ENCODE data around the gene SPATA6. TPM values are rescaled to one million over a fixed set of nuclear protein-coding genes. Genes with fewer than 3 reads are reported as not detected.
A peak's percentile ranks its signal among the peaks of the same experiment; 100 is the strongest.

The SPATA6 gene
- polyA plus RNA-seq, 3 donors: 7.4 to 8.0 (median 7.8) TPM

DNA sequence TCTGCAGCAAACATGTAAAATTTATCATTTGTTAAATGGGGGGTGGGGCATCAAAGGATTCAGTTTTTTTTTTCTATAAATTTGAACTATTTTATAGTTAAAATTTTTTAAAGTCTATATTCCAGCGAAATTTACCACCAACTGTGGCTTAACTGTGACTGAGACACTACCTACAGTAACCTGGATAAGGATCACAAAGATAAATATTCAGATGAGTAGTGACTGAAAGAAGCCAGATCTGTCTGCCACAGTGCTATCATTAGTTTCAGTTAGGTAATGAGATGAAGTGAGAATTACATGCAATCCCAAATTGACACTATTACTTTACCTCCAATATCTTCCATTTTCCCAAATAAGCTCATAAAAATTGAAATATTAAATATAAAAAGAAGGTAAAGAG, 5.4 kb downstream of the SPATA6 start:
- Histone ChIP-seq H2AFZ (ENCODE audit: insufficient read depth, low read depth, low read length, poor library complexity, severe bottlenecking) (no peak overlapping the region), H3K36me3 (replicated peaks in 1 of 2; ENCODE audit: control insufficient read depth in 1 of 2, insufficient read depth in 2 of 2, low read length in 2 of 2) (no peaks in the 10 kb centered on the region), H3K27ac (ENCODE audit: low read depth in 1 of 2, low read length in 2 of 2) (no peak overlapping the region), H3K9me3 (replicated peaks in 1 of 2; ENCODE audit: control insufficient read depth in 1 of 2, insufficient read depth in 1 of 2, low read length in 2 of 2) (no peaks in the 10 kb centered on the region), H3K4me1 (ENCODE audit: control insufficient read depth in 1 of 2, insufficient read depth in 2 of 2, low read length in 2 of 2) (peaks cover 22 to 23% of the 10 kb centered on the region in 2 donors), H3K4me2 (replicated peaks; ENCODE audit: extremely low read depth, low read length, poor library complexity, severe bottlenecking) (no peak overlapping the region), H3K27me3 (ENCODE audit: control insufficient read depth in 2 of 2, insufficient read depth in 2 of 2, low read length in 2 of 2) (no peaks in the 10 kb centered on the region), H3K79me2 (ENCODE audit: insufficient read depth, low read length) (no peaks in the 10 kb centered on the region), H3K9ac (ENCODE audit: insufficient read depth, low read length, poor library complexity, severe bottlenecking) (no peak overlapping the region), H4K20me1 (ENCODE audit: insufficient read depth, low read length) (peaks cover 3% of the 10 kb centered on the region), H3K4me3 (replicated peaks in 1 of 3; ENCODE audit: low read depth in 2 of 3, low read length in 3 of 3) (no peak overlapping the region)
- no peak for DNase-seq
- Mint-ChIP-seq H3K36me3 (no peaks in the 10 kb centered on the region), H3K4me3 (no peak overlapping the region), H3K27me3 (ENCODE audit: low read depth in 3 of 3) (peaks cover 0 to 5% (median 1%) of the 10 kb centered on the region in 3 donors), H3K4me1 (peaks cover 28% of the 10 kb centered on the region), H3K9me3 (no peaks in the 10 kb centered on the region), H3K27ac (peak overlapping the region in 1 of 7 donors; percentile 32)
- intact Hi-C loops (cut with micrococcal nuclease): no loop called here
- no CpG with 5 or more reads among the region's 1 CpG for WGBS (ENCODE audit: insufficient coverage)
- TF ChIP-seq, protein P1, sequence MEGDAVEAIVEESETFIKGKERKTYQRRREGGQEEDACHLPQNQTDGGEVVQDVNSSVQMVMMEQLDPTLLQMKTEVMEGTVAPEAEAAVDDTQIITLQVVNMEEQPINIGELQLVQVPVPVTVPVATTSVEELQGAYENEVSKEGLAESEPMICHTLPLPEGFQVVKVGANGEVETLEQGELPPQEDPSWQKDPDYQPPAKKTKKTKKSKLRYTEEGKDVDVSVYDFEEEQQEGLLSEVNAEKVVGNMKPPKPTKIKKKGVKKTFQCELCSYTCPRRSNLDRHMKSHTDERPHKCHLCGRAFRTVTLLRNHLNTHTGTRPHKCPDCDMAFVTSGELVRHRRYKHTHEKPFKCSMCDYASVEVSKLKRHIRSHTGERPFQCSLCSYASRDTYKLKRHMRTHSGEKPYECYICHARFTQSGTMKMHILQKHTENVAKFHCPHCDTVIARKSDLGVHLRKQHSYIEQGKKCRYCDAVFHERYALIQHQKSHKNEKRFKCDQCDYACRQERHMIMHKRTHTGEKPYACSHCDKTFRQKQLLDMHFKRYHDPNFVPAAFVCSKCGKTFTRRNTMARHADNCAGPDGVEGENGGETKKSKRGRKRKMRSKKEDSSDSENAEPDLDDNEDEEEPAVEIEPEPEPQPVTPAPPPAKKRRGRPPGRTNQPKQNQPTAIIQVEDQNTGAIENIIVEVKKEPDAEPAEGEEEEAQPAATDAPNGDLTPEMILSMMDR (IDR thresholded peaks at IDR 0.05): no peak

DNA sequence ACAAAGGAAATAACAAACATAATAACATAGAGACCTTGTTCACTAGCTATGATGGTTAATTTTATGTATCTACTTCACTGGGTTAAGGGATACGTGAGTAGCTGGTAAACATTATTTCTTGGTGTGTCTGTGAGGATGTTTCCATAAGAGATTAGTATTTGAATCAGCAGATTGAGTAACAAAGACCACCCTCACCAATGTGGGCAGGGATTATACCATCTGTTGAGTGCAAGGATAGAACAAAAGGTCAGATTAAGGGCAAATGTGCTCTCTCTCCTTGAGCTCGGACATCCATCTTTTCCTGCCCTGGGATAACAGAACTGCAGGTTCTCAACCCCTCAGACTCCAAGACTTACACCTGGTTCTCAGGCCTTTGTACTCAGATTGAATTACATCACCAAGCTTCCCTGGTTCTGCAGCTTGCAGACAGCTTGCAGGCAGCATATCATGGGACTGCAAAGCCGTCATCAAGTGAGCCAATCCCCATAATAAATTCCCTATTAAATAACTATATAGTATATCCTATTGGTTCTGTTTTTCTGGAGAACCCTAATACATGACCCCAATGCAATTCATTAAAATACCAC, 9.2 kb downstream of the SPATA6 start:
- H3K4me3 ChIP-seq (replicated peaks in 1 of 3; ENCODE audit: low read depth in 2 of 3, low read length in 3 of 3): no peak overlapping the region
- no peak overlapping the region for H3K27ac ChIP-seq (ENCODE audit: low read depth in 1 of 2, low read length in 2 of 2)
- no peak overlapping the region for H3K4me3 Mint-ChIP-seq
- H3K27me3 ChIP-seq (ENCODE audit: control insufficient read depth in 2 of 2, insufficient read depth in 2 of 2, low read length in 2 of 2): no peaks in the 10 kb centered on the region
- WGBS (ENCODE audit: insufficient coverage): 80% methylated on average over 1 of the region's 3 CpGs
- no peaks in the 10 kb centered on the region for H3K4me1 ChIP-seq (ENCODE audit: control insufficient read depth in 1 of 2, insufficient read depth in 2 of 2, low read length in 2 of 2)
- peaks cover 0 to 5% (median 0%) of the 10 kb centered on the region in 3 donors for H3K27me3 Mint-ChIP-seq (ENCODE audit: low read depth in 3 of 3)
- no peak overlapping the region for H3K4me2 ChIP-seq (replicated peaks; ENCODE audit: extremely low read depth, low read length, poor library complexity, severe bottlenecking)
- no peak for DNase-seq
- no peaks in the 10 kb centered on the region for H3K9me3 ChIP-seq (replicated peaks in 1 of 2; ENCODE audit: control insufficient read depth in 1 of 2, insufficient read depth in 1 of 2, low read length in 2 of 2)
- H3K79me2 ChIP-seq (ENCODE audit: insufficient read depth, low read length): no peaks in the 10 kb centered on the region
- no peak overlapping the region for H3K27ac Mint-ChIP-seq
- H3K9ac ChIP-seq (ENCODE audit: insufficient read depth, low read length, poor library complexity, severe bottlenecking): no peak overlapping the region
- intact Hi-C loops (cut with micrococcal nuclease): no loop called here
- no peaks in the 10 kb centered on the region for H3K9me3 Mint-ChIP-seq
- no peak overlapping the region for H2AFZ ChIP-seq (ENCODE audit: insufficient read depth, low read depth, low read length, poor library complexity, severe bottlenecking)
- peaks cover 5% of the 10 kb centered on the region for H3K4me1 Mint-ChIP-seq
- no peaks in the 10 kb centered on the region for H3K36me3 Mint-ChIP-seq
- peaks cover 3% of the 10 kb centered on the region for H4K20me1 ChIP-seq (ENCODE audit: insufficient read depth, low read length)
- no peaks in the 10 kb centered on the region for H3K36me3 ChIP-seq (replicated peaks in 1 of 2; ENCODE audit: control insufficient read depth in 1 of 2, insufficient read depth in 2 of 2, low read length in 2 of 2)
- TF ChIP-seq, protein P1 (IDR thresholded peaks at IDR 0.05): no peak

Measured in CD14-positive monocyte (primary cell).